ENCODE measurements around the gene SPRED1. TPM values are rescaled to one million over a fixed set of nuclear protein-coding genes. Genes with fewer than 3 reads are reported as not detected.
A peak's percentile ranks its signal among the peaks of the same experiment; 100 is the strongest.

Gene SPRED1
- total RNA-seq = 37.8 TPM

- DNase-seq (ENCODE audit: low spot score) = peak; percentile 67
Measured at GRCh38 chr15:38252481-38253350, at the start of gene SPRED1. TSS of gene SPRED1 (plus strand) at chr15:38252836. CDS start at chr15:38253186, 350 bp downstream.

- no peak for DNase-seq (ENCODE audit: low spot score)
Measured at GRCh38 chr15:38205526-38206272, 46.9 kb upstream of the SPRED1 start.

- DNase-seq (ENCODE audit: low spot score) = no peak
Measured at GRCh38 chr15:38207621-38208020, 45.0 kb upstream of the SPRED1 start.

GRCh38 chr15:38208206-38208605 is 44.4 kb upstream of the SPRED1 start:
- DNase-seq (ENCODE audit: low spot score) = no peak

DNA sequence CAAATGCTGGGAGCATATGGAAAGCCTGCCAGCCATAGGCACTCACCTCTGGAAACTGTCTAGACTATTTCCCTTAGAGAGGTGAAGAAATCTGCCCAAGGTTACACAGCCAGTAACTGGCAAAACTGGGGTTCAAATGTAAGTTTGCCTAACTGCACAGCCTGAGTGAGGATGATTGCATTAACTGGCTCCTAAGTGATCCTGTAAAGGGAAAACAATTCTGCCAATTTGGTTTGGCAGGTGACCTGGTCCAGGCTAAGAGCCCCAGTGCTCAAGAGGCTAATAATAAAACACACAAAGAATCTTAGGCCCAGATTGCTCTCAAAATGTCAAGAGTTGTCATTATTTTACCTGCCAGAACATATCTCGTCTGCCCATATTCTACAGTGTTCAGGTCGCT is 43.9 kb upstream of the SPRED1 start:
- no peak for DNase-seq (ENCODE audit: low spot score)

GRCh38 chr15:38211249-38211648 is 41.4 kb upstream of the SPRED1 start:
- DNase-seq (ENCODE audit: low spot score) = no peak

DNA sequence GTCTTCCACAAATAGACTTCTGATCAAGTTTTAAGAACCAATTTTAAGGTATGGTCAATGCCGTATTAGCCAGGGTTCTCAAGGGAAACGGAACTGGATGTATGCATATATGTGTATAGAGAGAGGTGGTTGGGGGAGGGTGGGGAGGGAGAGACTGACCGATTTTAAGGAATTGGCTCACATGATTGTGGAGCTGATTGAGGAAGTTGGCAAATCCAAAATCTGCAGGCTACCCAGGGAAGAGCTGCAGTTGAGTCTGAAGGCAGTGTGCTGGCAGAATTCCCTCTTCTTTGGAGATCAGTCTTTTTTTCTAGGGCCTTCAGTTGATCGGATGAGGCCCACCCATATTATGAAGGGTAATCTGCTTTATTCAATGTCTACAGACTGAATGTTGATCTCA is 40.8 kb upstream of the SPRED1 start:
- no peak for DNase-seq (ENCODE audit: low spot score)

- no peak for DNase-seq (ENCODE audit: low spot score)
Measured at GRCh38 chr15:38212729-38213351, 39.8 kb upstream of the SPRED1 start.

GRCh38 chr15:38213356-38213755 is 39.3 kb upstream of the SPRED1 start:
- DNase-seq (ENCODE audit: low spot score) = no peak

- DNase-seq (ENCODE audit: low spot score) = no peak
Measured at GRCh38 chr15:38215707-38216106, 36.9 kb upstream of the SPRED1 start.

DNA sequence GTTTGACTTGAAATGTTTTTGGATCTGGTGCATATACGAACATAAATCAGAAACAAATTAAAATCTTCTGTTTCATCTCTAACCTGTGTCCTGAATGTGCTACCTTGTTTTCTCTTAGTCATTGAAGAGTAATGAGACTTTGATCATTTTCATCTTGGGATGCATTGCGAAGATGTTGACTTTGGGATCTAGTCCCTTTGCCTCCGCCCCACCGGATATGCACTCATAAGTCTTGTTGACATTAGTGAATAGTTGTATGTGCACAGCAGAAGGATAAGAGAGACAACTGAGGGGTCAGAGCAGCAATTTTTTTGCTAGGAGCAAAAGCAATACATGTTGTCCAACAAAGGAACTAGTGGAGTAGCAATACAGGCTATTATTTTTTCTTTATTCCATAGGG is 35.9 kb upstream of the SPRED1 start:
- no peak for DNase-seq (ENCODE audit: low spot score)

- no peak for DNase-seq (ENCODE audit: low spot score)
Measured at GRCh38 chr15:38217191-38217595, 35.4 kb upstream of the SPRED1 start.

- no peak for DNase-seq (ENCODE audit: low spot score)
Measured at GRCh38 chr15:38217788-38218609, 34.6 kb upstream of the SPRED1 start.

GRCh38 chr15:38220606-38221273 is 31.9 kb upstream of the SPRED1 start:
- DNase-seq (ENCODE audit: low spot score) = no peak

DNA sequence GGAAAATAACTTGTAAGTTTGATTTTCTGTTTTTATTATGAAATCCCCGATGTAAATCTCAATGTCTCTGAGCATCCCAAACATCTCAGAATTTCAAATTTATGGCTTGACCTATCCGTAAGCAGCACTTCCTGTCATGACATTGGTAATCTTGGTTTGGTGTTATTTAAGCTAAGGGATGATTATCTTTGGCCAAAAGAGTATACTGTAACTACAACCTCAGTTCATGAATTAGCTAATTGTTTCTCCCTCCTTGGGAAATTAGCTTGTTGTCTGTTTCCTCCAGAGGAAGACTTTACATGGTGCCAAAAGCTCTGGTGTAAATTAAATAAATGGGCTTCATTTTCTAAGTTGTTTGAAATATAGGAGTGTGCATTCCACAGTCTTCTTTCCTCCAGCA is 28.1 kb upstream of the SPRED1 start:
- DNase-seq (ENCODE audit: low spot score) = no peak

GRCh38 chr15:38225381-38225780 is 27.3 kb upstream of the SPRED1 start:
- no peak for DNase-seq (ENCODE audit: low spot score)

DNA sequence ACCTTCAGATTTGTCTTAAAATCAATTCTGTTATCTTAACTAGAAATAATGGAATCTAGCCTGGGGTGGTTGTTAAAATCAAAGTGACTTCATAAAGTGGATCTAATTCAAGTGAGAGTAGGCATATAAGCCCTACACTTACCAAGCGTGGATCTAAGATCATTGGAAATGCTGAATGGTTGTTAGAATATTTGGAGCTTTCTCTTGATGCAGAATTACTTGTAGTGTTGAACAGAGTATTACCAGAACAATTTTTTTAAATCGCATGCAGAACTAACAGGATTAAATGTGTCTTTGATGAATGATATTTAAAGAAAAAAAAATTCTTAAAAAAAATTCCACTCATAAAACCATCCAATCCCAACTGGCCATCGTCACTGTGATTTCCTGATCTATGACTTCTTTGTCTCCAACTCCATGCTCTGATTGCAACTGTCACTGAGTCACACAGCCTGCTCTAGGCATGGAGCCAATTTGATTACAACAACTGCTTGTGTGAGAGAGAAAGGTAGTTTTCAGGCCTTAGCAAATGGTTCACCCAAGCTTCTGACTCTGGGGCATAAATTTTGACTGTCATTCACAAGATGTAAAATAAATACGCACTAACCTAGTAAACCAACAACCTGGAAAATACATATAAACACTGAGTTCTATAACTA is 25.9 kb upstream of the SPRED1 start:
- peak; percentile 72 for DNase-seq (ENCODE audit: low spot score)

- DNase-seq (ENCODE audit: low spot score) = no peak
Measured at GRCh38 chr15:38227941-38228340, 24.7 kb upstream of the SPRED1 start.

DNA sequence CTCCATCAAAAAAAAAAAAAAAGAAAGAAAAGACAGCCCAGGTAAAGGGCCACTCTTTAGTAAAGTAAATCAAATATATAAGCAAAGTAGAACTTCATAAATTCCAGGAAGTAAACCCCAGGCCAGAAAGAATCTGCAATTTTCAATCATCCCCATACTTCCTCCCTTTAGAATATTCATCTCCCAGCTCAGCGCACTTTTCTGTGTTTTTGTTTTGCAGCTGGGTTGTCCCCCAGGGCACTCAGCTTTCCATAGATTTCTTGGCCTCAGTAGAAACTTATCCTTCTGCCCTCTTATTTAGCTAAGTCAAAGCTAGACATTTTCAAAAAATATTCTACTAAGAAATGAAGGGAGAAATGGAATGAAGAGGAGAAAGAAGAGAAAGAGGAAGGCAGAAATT is 24.0 kb upstream of the SPRED1 start:
- no peak for DNase-seq (ENCODE audit: low spot score)

DNA sequence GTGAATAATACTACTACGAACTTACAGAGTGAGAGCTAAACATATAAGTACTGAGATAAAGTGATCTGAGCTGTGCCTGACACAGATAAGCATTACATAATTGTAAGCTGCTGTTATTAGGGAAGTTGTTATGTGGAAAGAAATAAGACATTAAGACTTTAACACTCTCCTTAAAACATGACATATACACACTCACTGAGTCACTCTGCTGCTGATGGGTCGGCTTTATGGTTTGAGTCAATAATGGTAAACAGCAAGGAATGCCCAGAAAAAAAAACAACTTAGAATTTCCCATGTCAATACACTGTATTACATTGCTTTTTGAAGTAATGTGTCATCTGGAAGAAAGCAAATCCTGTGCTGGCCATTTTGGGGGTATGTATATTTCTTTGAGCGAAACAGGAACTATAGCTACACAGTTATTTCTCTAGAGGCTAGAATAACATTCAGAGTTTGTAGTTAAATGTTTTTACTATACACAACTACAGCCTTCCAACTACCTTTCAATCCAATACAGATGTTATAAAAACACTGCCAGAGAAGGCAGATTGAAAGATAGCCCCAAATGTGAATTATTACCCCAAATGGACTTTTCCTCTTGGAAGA is 22.8 kb upstream of the SPRED1 start:
- DNase-seq (ENCODE audit: low spot score) = no peak

Measured in mucosa of gallbladder (tissue), 1 donor.